GM12892 (cell line): ENCODE data around the gene STK10.

Source experiments
- POLR2A ChIP-seq: IDR thresholded peaks from 2 replicates; pipeline ENCODE4 v1.6.1; 2011; ENCODE audit warnings: low read depth, low read length, control low read depth
- POLR2AphosphoS5 ChIP-seq: IDR thresholded peaks from 2 replicates; pipeline ENCODE4 v1.6.1; 2011; ENCODE audit warnings: low read depth, low read length, control low read depth
- TAF1 ChIP-seq: IDR thresholded peaks from 2 replicates; pipeline ENCODE4 v1.6.1; 2011; ENCODE audit warnings: low read depth, mild to moderate bottlenecking, control low read depth, low read length, borderline replicate concordance

DNA sequence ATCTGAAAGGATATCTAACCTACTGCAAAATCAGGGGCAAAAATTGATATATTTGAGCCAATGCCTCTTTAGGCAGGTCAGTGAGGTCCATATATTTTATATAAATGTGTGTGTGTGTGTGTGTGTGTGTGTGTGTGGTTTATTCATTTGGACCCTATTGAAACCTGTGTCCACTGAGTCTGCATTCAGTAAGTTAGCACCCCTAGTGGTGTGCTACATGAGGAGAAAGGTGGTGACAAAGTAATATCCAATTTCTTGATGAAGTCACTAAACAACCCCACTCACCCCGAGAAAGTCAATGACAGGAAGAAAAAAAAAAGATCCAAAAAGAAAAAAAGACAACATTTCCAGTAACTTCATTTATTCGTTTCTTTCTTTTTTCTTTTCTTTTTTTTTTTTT is 185.7 kb downstream of the STK10 start:
- no peak for TF ChIP-seq POLR2AphosphoS5
- no peak for TF ChIP-seq POLR2A
- TF ChIP-seq TAF1: no peak
